ENCODE data around the gene SLC66A1. TPM values are rescaled to one million over a fixed set of nuclear protein-coding genes. Genes with fewer than 3 reads are reported as not detected.

SLC66A1 gene
- total RNA-seq, 4 donors from 2014 or later, result 6.8 to 14.3 (median 10.3) TPM

DNA sequence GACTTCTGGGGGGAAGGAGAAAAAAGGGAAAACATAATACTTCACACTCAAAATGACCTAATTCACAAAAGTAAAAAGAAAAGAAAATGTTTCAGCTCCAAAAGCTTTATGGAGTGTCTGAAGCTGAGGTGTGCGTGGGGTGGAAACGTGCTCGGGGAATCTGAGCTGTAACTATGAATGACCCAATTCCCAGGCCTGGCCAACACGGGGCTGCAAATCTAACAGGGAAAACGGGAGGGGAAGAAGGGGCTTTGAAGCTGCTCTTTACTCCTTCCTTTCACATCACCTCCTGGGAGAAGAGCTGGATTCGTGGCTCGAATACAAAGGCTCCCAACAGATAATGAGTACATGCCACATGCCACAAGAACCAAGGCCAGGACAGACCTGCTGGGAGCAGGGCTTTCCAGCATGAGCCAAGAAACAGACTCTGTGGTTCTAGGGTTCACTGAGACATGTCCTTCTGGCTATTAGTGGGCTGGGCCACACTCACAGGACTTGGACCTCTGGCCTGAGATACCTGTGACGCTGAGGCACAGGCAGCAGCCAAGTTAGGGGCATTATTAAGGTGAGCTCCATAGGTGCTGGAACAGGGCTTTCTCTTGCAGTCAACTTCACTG is 51.5 kb downstream of the SLC66A1 start:
- peaks cover 0 to 12% (median 0%) of the 10 kb centered on the region in 3 donors for H3K36me3 ChIP-seq
- H3K4me1 ChIP-seq, result peaks cover 49 to 100% (median 71%) of the 10 kb centered on the region in 3 donors
- no peak overlapping the region for H3K4me3 ChIP-seq
- no peak for DNase-seq
- intact Hi-C loops (cut with DNase I), result no loop called here
- peak overlapping the region in 3 of 4 donors; percentile 40 to 84 (median 79) for H3K27ac ChIP-seq
- no peaks in the 10 kb centered on the region for H3K27me3 ChIP-seq
- no peak for TF ChIP-seq POLR2A (IDR thresholded peaks at IDR 0.05)
- TF ChIP-seq, protein P1, sequence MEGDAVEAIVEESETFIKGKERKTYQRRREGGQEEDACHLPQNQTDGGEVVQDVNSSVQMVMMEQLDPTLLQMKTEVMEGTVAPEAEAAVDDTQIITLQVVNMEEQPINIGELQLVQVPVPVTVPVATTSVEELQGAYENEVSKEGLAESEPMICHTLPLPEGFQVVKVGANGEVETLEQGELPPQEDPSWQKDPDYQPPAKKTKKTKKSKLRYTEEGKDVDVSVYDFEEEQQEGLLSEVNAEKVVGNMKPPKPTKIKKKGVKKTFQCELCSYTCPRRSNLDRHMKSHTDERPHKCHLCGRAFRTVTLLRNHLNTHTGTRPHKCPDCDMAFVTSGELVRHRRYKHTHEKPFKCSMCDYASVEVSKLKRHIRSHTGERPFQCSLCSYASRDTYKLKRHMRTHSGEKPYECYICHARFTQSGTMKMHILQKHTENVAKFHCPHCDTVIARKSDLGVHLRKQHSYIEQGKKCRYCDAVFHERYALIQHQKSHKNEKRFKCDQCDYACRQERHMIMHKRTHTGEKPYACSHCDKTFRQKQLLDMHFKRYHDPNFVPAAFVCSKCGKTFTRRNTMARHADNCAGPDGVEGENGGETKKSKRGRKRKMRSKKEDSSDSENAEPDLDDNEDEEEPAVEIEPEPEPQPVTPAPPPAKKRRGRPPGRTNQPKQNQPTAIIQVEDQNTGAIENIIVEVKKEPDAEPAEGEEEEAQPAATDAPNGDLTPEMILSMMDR (IDR thresholded peaks at IDR 0.05), result no peak
- no peaks in the 10 kb centered on the region for H3K9me3 ChIP-seq
- WGBS, 2 donors, result 67 to 68% methylated on average over 8 of the region's 8 CpGs

DNA sequence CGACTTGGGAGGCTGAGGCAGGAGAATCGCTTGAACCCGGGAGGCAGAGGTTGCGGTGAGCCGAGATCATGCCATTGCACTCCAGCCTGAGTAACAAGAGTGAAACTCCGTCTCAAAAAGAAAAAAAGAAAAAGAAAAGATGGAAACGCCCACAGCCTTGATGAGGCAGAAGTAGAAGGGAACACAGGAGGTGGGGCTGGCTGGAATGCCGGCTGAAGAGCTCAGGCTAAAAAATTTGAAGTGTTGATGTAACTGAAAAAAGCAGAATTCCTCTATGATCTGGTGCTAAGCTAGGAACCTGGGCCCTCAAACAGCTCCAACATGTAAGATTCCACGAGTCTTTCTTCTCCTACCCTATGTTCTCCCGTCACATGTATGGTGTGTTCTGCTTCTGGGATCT is 53.6 kb downstream of the SLC66A1 start:
- intact Hi-C loops (cut with DNase I), result no loop called here
- DNase-seq, result no peak
- Histone ChIP-seq H3K27me3 (no peaks in the 10 kb centered on the region), H3K4me1 (peaks cover 48 to 100% (median 68%) of the 10 kb centered on the region in 3 donors), H3K9me3 (no peaks in the 10 kb centered on the region), H3K27ac (peak overlapping the region; percentile 15 to 84 (median 68)), H3K4me3 (no peak overlapping the region), H3K36me3 (peaks cover 0 to 10% (median 0%) of the 10 kb centered on the region in 3 donors)
- TF ChIP-seq POLR2A (IDR thresholded peaks at IDR 0.05), result no peak
- TF ChIP-seq, protein P1 (IDR thresholded peaks at IDR 0.05), result no peak
- 62 to 66% methylated on average over 10 of the region's 10 CpGs for WGBS, 2 donors

DNA sequence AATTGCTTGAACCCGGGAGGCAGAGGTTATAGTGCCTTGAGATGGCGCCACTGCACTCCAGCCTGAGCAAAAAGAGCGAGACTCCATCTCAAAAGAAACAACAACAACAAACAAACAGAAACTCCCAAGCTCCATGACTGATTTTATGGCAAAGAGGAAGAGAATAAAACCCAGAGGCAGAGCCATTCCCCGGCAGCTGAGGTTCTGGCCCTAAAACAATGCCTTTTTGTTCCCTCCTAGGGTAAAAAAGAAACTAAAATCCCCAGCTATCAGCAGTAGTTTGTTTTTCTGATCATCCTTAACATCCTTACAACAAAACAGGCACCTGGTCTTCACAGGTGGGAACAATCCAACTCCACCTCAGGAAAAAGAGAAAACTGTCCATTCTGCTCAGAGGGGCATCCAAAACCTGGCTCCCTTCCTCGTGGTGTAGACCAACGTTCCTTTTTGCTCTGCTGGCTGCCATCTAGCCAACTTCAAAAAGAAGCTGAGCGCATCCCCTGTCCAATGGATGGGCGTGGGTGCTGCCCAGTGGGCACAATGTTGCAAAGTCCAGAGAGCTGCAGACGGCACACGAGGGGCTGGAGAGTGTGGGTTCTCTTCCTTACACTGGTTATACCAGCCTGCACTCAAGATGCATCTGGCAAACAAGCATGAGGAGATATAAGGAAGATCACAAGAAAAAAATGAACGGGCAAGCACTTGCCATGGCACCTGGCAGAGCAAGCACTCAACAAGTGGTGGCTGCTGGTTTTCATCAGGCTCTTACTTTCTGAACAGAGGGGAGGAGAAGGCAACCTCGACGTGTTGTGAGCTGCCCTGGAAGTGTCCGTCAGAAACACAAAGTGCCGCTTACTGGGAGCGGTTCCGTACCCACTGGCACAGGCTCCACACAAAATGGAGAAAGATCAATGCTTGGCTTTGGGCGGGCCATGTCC is 54.7 kb downstream of the SLC66A1 start:
- peaks cover 37 to 98% (median 65%) of the 10 kb centered on the region in 3 donors for H3K4me1 ChIP-seq
- TF ChIP-seq, protein P1 (IDR thresholded peaks at IDR 0.05), result no peak
- TF ChIP-seq POLR2A (IDR thresholded peaks at IDR 0.05), result no peak
- intact Hi-C loops (cut with DNase I), result no loop called here
- peaks cover 0 to 22% (median 7%) of the 10 kb centered on the region in 3 donors for H3K36me3 ChIP-seq
- no peaks in the 10 kb centered on the region for H3K27me3 ChIP-seq
- 44 to 61% methylated on average over 15 to 18 of the region's 18 CpGs for WGBS, 2 donors
- H3K9me3 ChIP-seq, result no peaks in the 10 kb centered on the region
- DNase-seq, result no peak
- no peak overlapping the region for H3K4me3 ChIP-seq
- H3K27ac ChIP-seq, result peak overlapping the region; percentile 48 to 84 (median 68)

DNA sequence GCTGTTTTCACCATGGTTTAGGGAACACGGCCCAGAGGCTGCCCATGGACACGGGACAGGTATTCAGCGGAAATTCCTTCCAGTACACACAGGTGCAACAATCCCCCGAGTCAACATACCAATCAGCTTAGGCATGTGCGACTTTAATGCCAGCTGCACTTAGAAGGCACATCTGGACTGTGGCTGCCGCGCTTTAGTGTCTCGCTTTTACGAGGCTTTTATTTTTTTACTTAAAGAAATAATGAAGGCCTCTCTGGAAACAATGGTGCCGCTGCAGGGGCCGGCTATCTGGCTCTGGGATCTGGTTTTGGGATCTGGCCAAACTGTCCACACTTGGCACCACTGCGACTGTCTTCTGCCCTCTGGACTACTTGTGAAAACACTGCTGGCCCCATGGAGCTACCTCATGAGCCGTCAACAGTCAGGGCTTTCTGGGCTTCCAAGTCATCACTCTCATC is 55.5 kb downstream of the SLC66A1 start:
- peak overlapping the region; percentile 48 to 84 (median 68) for H3K27ac ChIP-seq
- H3K36me3 ChIP-seq, result peaks cover 0 to 28% (median 8%) of the 10 kb centered on the region in 3 donors
- H3K9me3 ChIP-seq, result no peaks in the 10 kb centered on the region
- no peak for DNase-seq
- TF ChIP-seq, protein P1 (IDR thresholded peaks at IDR 0.05), result no peak
- TF ChIP-seq POLR2A (IDR thresholded peaks at IDR 0.05), result no peak
- H3K27me3 ChIP-seq, result no peaks in the 10 kb centered on the region
- no peak overlapping the region for H3K4me3 ChIP-seq
- peaks cover 30 to 98% (median 60%) of the 10 kb centered on the region in 3 donors for H3K4me1 ChIP-seq
- intact Hi-C loops (cut with DNase I), result no loop called here
- 51 to 66% methylated on average over 10 to 12 of the region's 13 CpGs for WGBS, 2 donors
